ENCODE measurements around the gene NPTX1.

Gene NPTX1

GRCh38 chr17:80445007-80445725, 31.2 kb downstream of the NPTX1 start:
- no peak for DNase-seq (ENCODE audit: low read depth in 1 of 2, low spot score in 1 of 2)

GRCh38 chr17:80444644-80444979, 31.8 kb downstream of the NPTX1 start:
- no peak for DNase-seq (ENCODE audit: low read depth in 1 of 2, low spot score in 1 of 2)

- DNase-seq (ENCODE audit: low read depth in 1 of 2, low spot score in 1 of 2): no peak
These were observed 32.3 kb downstream of the NPTX1 start for GRCh38 chr17:80443916-80444643.

- DNase-seq (ENCODE audit: low read depth in 1 of 2, low spot score in 1 of 2): no peak
These were observed 32.9 kb downstream of the NPTX1 start for GRCh38 chr17:80443498-80443897.

- no peak for DNase-seq (ENCODE audit: low read depth in 1 of 2, low spot score in 1 of 2)
These were observed 33.6 kb downstream of the NPTX1 start for GRCh38 chr17:80442764-80443163.

GRCh38 chr17:80442323-80442659, 34.1 kb downstream of the NPTX1 start:
- no peak for DNase-seq (ENCODE audit: low read depth in 1 of 2, low spot score in 1 of 2)

GRCh38 chr17:80441598-80442322, 34.6 kb downstream of the NPTX1 start:
- no peak for DNase-seq (ENCODE audit: low read depth in 1 of 2, low spot score in 1 of 2)

- peak; percentile 19 to 21 for DNase-seq (ENCODE audit: low read depth in 1 of 2, low spot score in 1 of 2)
These were observed 35.3 kb downstream of the NPTX1 start for GRCh38 chr17:80441133-80441578.

GRCh38 chr17:80439499-80439898, 36.9 kb downstream of the NPTX1 start:
- no peak for DNase-seq (ENCODE audit: low read depth in 1 of 2, low spot score in 1 of 2)

GRCh38 chr17:80438806-80439205, 37.6 kb downstream of the NPTX1 start:
- DNase-seq (ENCODE audit: low read depth in 1 of 2, low spot score in 1 of 2): no peak

GRCh38 chr17:80437532-80437931, 38.9 kb downstream of the NPTX1 start:
- no peak for DNase-seq (ENCODE audit: low read depth in 1 of 2, low spot score in 1 of 2)

- DNase-seq (ENCODE audit: low read depth in 1 of 2, low spot score in 1 of 2): no peak
These were observed 42.3 kb downstream of the NPTX1 start for GRCh38 chr17:80433916-80434666.

- DNase-seq (ENCODE audit: low read depth in 1 of 2, low spot score in 1 of 2): no peak
These were observed 43.4 kb downstream of the NPTX1 start for GRCh38 chr17:80432961-80433550.

GRCh38 chr17:80432350-80432955, 44.0 kb downstream of the NPTX1 start:
- no peak for DNase-seq (ENCODE audit: low read depth in 1 of 2, low spot score in 1 of 2)

GRCh38 chr17:80431246-80432195, 44.9 kb downstream of the NPTX1 start:
- no peak for DNase-seq (ENCODE audit: low read depth in 1 of 2, low spot score in 1 of 2)

GRCh38 chr17:80430446-80431245, 45.8 kb downstream of the NPTX1 start:
- no peak for DNase-seq (ENCODE audit: low read depth in 1 of 2, low spot score in 1 of 2)

- DNase-seq (ENCODE audit: low read depth in 1 of 2, low spot score in 1 of 2): no peak
These were observed 46.8 kb downstream of the NPTX1 start for GRCh38 chr17:80429356-80430275.

- DNase-seq (ENCODE audit: low read depth in 1 of 2, low spot score in 1 of 2): no peak
These were observed 47.6 kb downstream of the NPTX1 start for GRCh38 chr17:80428796-80429195.
